Endometrial microvascular endothelial cells (primary cell): ENCODE measurements around the gene CIAO2B. TPM values are rescaled to one million over a fixed set of nuclear protein-coding genes. Genes with fewer than 3 reads are reported as not detected.
"Not testable (repeated sequence)": the region's sequence is repeated elsewhere in the genome, so short reads cannot be mapped to it uniquely, and the experiment has no call there.

Experiments used
- in situ Hi-C: cut with HindIII; loops from 2 replicates; pipeline ENCODE4 v1.10.0; 2017; ENCODE audit warnings: low sequenced_read_pairs, low pct_unique_long_range_greater_than_20kb; ENCODE audit errors: inconsistent ontology term
- total RNA-seq: library from RNA; depleted of rRNA; stranded (reverse); fragments of >200 nt; gene quantifications from one replicate; pipeline ENCODE4 v1.2.3, GENCODE V29; 2015; ENCODE audit errors: inconsistent ontology term

CIAO2B gene
- total RNA-seq, 1 donor from 2014 or later, result 69.0 TPM

GRCh38 chr16:66898207-66898606 is 36.0 kb downstream of the CIAO2B start:
- in situ Hi-C loops, result no loop called here

DNA sequence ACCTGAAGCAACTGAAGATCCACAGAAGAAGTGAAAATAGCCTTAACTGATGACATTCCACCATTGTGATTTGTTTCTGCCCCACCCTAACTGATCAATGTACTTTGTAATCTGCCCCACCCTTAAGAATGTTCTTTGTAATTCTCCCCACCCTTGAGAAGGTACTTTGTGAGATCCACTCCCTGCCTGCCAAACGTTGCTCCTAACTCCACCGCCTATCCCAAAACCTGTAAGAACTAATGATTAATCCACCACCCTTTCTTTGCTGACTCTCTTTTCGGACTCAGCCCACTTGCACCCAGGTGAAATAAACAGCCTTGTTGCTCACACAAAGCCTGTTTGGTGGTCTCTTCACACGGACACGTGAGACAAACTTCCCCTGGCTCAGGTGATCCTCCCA is 37.5 kb downstream of the CIAO2B start:
- in situ Hi-C loops, result not testable (repeated sequence)

DNA sequence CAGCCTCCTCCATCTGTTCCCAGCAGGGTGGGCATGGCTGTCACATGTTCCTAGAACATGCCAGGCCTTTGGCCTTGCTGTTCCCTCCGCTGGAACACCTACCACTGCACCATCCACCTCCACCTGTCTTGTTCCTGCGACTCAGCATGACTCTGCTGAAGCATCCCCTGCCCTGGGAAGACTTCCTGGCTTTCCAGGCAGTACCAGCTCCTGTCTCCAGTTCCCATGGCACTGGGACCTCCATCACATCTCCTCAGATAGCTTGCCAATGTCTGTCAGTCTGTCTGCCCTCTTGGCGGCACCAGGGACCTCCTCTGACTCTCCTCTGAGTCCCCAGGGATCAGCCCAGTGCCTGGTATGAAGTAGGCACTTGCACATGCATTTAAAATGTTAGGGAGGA is 38.2 kb downstream of the CIAO2B start:
- in situ Hi-C loops, result no loop called here

DNA sequence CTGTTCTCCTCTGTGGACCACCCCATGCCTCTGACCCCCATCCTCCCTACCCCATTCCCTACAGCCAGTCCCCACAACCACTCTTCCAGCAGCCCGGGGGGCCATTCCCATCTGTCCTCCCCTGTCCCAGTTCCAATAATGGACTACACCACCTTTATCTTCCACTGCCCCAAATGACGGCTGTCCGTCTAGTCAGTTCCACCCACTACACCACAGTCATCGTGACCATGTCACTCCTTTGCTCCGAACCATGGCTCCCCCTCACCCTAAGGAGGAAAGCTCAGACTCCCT is 38.6 kb downstream of the CIAO2B start:
- in situ Hi-C loops, result no loop called here

GRCh38 chr16:66894948-66895688 is 39.1 kb downstream of the CIAO2B start:
- in situ Hi-C loops, result no loop called here

GRCh38 chr16:66894055-66894454 is 40.1 kb downstream of the CIAO2B start:
- in situ Hi-C loops, result no loop called here

GRCh38 chr16:66891797-66892196 is 42.4 kb downstream of the CIAO2B start:
- in situ Hi-C loops, result no loop called here

GRCh38 chr16:66891360-66891759 is 42.8 kb downstream of the CIAO2B start:
- in situ Hi-C loops, result no loop called here

GRCh38 chr16:66890799-66891198 is 43.4 kb downstream of the CIAO2B start:
- in situ Hi-C loops, result no loop called here

- in situ Hi-C loops, result no loop called here
These were observed 44.6 kb downstream of the CIAO2B start for GRCh38 chr16:66889622-66890021.

DNA sequence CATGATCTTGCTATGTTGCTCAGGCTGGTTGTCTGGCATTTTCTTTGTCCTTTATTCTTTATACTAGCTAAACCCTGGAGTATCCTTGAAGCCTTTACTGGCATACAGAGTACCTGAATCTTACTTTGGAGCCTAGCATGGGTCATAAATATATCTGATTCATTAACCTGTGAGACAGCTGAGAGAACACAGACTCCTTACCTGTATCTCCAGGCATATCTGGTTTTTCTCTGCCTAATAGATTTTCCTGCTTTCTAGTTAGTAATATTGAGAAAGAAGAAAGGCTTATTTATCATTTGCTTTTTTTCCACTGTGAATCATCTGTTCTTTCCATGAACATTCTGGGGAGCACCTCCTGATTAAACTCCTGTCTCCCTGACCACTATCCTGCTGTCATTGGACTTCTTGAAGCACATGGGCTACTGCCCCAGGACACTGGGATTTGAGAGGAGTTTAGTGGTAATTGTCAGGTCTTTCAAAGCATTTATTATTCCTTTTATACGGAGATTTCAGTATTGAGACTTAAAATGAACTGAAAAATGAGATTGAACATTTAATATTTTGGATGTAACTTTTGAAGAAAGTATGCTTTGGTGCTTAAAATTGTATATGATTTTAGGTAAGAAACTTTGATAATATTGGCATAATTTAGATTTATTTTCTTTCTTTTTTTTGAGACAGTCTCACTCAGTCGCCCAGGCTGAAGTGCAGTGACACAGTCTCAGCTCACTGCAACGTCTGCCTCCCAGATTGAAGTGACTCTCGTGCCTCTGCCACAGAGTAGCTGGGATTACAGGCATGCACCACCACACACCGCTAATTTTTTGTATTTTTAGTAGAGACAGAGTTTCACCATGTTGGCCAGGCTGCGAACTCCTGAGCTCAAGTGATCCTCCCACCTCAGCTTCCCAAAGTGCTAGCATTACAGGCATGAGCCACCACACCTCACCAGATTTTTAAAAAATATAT is 45.3 kb downstream of the CIAO2B start:
- in situ Hi-C loops, result no loop called here

GRCh38 chr16:66886914-66887313 is 47.3 kb downstream of the CIAO2B start:
- in situ Hi-C loops, result no loop called here

DNA sequence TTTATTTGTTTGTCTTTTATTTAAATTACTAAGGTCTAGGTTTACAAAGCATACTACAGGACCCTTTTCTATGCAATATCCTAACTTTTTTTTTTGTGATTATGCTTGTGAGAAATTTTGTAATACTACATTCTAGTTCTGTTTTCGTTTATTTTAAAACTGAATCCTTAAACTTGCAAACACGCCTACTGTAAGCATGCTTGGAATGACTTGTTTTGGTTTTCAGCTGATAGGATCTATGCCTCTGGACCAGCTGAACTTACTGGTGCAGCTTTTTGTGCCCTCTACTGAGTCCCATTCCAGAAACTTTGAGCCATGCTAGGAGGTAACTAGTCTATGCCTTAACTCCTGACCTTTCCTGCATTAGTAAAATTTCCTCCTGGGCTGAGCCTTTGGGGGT is 47.9 kb downstream of the CIAO2B start:
- in situ Hi-C loops, result no loop called here

GRCh38 chr16:66885491-66885890 is 48.7 kb downstream of the CIAO2B start:
- in situ Hi-C loops, result no loop called here

DNA sequence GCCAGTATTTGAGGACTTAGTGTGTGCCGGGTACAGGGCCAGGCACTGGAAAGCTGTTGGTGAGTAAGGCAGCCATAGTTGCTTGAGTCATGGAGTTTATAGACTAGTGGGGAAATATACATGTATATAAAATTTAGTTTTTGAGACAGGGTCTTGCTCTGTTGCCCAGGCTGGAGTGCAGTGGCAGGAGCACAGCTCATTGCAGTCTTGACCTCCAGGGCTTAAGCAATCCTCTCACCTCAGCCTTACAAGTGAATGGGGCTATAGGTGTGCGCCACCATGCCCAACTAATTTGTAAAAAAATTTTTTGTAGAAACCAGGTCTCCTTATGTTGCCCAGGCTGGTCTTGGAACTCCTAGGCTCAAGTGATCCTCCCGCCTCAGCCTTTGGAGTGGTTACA is 51.5 kb downstream of the CIAO2B start:
- in situ Hi-C loops, result no loop called here

Other genes with a start within 250 kb of the CIAO2B start
- 2.5 TPM for gene CMTM4, start 237.7 kb downstream of the CIAO2B start, total RNA-seq
- 93.0 TPM for gene DYNC1LI2, start 182.8 kb downstream of the CIAO2B start, total RNA-seq
- gene TERB1, start 132.8 kb downstream of the CIAO2B start, total RNA-seq, result not detected
- 70.8 TPM for gene NAE1, start 103.4 kb downstream of the CIAO2B start, total RNA-seq
- gene CA7, start 90.0 kb downstream of the CIAO2B start, total RNA-seq, result not detected
- 12.5 TPM for gene PDP2, start 53.9 kb downstream of the CIAO2B start, total RNA-seq
- gene CDH16, start 15.5 kb downstream of the CIAO2B start, total RNA-seq, result not detected
- gene RRAD, start 8.9 kb downstream of the CIAO2B start, total RNA-seq, result 0.46 TPM
- gene CES2, start 1.1 kb upstream of the CIAO2B start, total RNA-seq, result 43.9 TPM
- not detected for gene CES3, start 26.9 kb upstream of the CIAO2B start, total RNA-seq
- gene CES4A, start 54.2 kb upstream of the CIAO2B start, total RNA-seq, result under 0.01 TPM
- 78.1 TPM for gene CBFB, start 94.7 kb upstream of the CIAO2B start, total RNA-seq
- 21.8 TPM for gene PHAF1, start 175.5 kb upstream of the CIAO2B start, total RNA-seq
- 4.7 TPM for gene B3GNT9, start 216.6 kb upstream of the CIAO2B start, total RNA-seq
- 33.0 TPM for gene TRADD, start 225.5 kb upstream of the CIAO2B start, total RNA-seq
- gene FBXL8, start 225.6 kb upstream of the CIAO2B start, total RNA-seq, result 13.6 TPM
- not detected for gene HSF4, start 230.3 kb upstream of the CIAO2B start, total RNA-seq
- gene NOL3, start 236.1 kb upstream of the CIAO2B start, total RNA-seq, result 37.5 TPM
- 5.6 TPM for gene MATCAP1, start 249.6 kb upstream of the CIAO2B start, total RNA-seq